Glutamatergic neuron (in vitro differentiated cells): ENCODE results near the gene ADGRG3. TPM values are rescaled to one million over a fixed set of nuclear protein-coding genes. Genes with fewer than 3 reads are reported as not detected.
A peak's percentile ranks its signal among the peaks of the same experiment; 100 is the strongest.

Experiments
- DNase-seq: peaks from one replicate; pipeline ENCODE4 v3.0.0; 2022
- H3K27ac Mint-ChIP-seq: one replicate; pipeline ENCODE4 v1.8.0; 2020; ENCODE audit warnings: mild to moderate bottlenecking, mixed read lengths, inconsistent platforms; ENCODE audit not compliant: unreplicated experiment
- H3K27me3 Mint-ChIP-seq: one replicate; pipeline ENCODE4 v1.8.0; 2020; ENCODE audit warnings: mild to moderate bottlenecking, moderate library complexity, mixed read lengths, inconsistent platforms; ENCODE audit not compliant: unreplicated experiment
- H3K36me3 Mint-ChIP-seq: one replicate; pipeline ENCODE4 v1.8.0; 2020; ENCODE audit warnings: mild to moderate bottlenecking, mixed read lengths, inconsistent platforms; ENCODE audit not compliant: unreplicated experiment
- H3K4me1 Mint-ChIP-seq: one replicate; pipeline ENCODE4 v1.8.0; 2020; ENCODE audit warnings: mild to moderate bottlenecking, low read depth, mixed read lengths, inconsistent platforms; ENCODE audit not compliant: unreplicated experiment
- H3K4me3 Mint-ChIP-seq: one replicate; pipeline ENCODE4 v1.8.0; 2020; ENCODE audit warnings: mild to moderate bottlenecking, mixed read lengths, inconsistent platforms; ENCODE audit not compliant: unreplicated experiment
- H3K9me3 Mint-ChIP-seq: one replicate; pipeline ENCODE4 v1.8.0; 2020; ENCODE audit warnings: mild to moderate bottlenecking, moderate library complexity, mixed read lengths, inconsistent platforms; ENCODE audit not compliant: unreplicated experiment
- CTCF ChIP-seq: fragments of 200-600 bp; sonication (generic); IDR thresholded peaks from one replicate; pipeline ENCODE4 v1.5.0; 2021; ENCODE audit not compliant: partially characterized antibody, unreplicated experiment
- total RNA-seq: library from RNA; stranded (reverse); fragmentation: NEBNext Ultra II Directional; extraction: Animal tissue kit (Norgen Biotek cat#: 25700); gene quantifications from one replicate; pipeline ENCODE4 v1.2.1, GENCODE V29; 2021; ENCODE audit not compliant: unreplicated experiment

ADGRG3 gene
- total RNA-seq, 1 donor from 2014 or later, result not detected

- peaks cover 6% of the 10 kb centered on the region for H3K27me3 Mint-ChIP-seq
- peaks cover 36% of the 10 kb centered on the region for H3K4me1 Mint-ChIP-seq
- peak overlapping the region; percentile 74 for H3K4me3 Mint-ChIP-seq
- peaks cover 15% of the 10 kb centered on the region for H3K9me3 Mint-ChIP-seq
- TF ChIP-seq CTCF, result no peak
- H3K27ac Mint-ChIP-seq, result peak overlapping the region; percentile 31
- DNase-seq, result no peak
- no peaks in the 10 kb centered on the region for H3K36me3 Mint-ChIP-seq
Observed at GRCh38 chr16:57640185-57640584, 27.9 kb upstream of the ADGRG3 start.

- DNase-seq, result no peak
- Mint-ChIP-seq H3K27me3 (peaks cover 6% of the 10 kb centered on the region), H3K4me3 (peak overlapping the region; percentile 74), H3K9me3 (peaks cover 15% of the 10 kb centered on the region), H3K4me1 (peaks cover 36% of the 10 kb centered on the region), H3K36me3 (no peaks in the 10 kb centered on the region), H3K27ac (peak overlapping the region; percentile 31)
- no peak for TF ChIP-seq CTCF
Observed at GRCh38 chr16:57640612-57641011, 27.5 kb upstream of the ADGRG3 start.

GRCh38 chr16:57642160-57643135 lies 25.7 kb upstream of the ADGRG3 start:
- Mint-ChIP-seq H3K9me3 (peaks cover 18% of the 10 kb centered on the region), H3K27me3 (peaks cover 6% of the 10 kb centered on the region), H3K4me1 (peaks cover 26% of the 10 kb centered on the region), H3K4me3 (peak overlapping the region; percentile 37), H3K36me3 (no peaks in the 10 kb centered on the region), H3K27ac (peak overlapping the region; percentile 10)
- TF ChIP-seq CTCF, result no peak
- DNase-seq, result peak; percentile 56

GRCh38 chr16:57643147-57643874 lies 24.8 kb upstream of the ADGRG3 start:
- H3K27ac Mint-ChIP-seq, result no peak overlapping the region
- H3K9me3 Mint-ChIP-seq, result peaks cover 18% of the 10 kb centered on the region
- TF ChIP-seq CTCF, result no peak
- no peaks in the 10 kb centered on the region for H3K36me3 Mint-ChIP-seq
- peaks cover 6% of the 10 kb centered on the region for H3K27me3 Mint-ChIP-seq
- H3K4me1 Mint-ChIP-seq, result peaks cover 22% of the 10 kb centered on the region
- DNase-seq, result no peak
- peak overlapping the region; percentile 34 for H3K4me3 Mint-ChIP-seq
